Measurements from ENCODE around the gene PRPF39.
"Not testable (repeated sequence)": the region's sequence is repeated elsewhere in the genome, so short reads cannot be mapped to it uniquely, and the experiment has no call there.

The PRPF39 gene

DNA sequence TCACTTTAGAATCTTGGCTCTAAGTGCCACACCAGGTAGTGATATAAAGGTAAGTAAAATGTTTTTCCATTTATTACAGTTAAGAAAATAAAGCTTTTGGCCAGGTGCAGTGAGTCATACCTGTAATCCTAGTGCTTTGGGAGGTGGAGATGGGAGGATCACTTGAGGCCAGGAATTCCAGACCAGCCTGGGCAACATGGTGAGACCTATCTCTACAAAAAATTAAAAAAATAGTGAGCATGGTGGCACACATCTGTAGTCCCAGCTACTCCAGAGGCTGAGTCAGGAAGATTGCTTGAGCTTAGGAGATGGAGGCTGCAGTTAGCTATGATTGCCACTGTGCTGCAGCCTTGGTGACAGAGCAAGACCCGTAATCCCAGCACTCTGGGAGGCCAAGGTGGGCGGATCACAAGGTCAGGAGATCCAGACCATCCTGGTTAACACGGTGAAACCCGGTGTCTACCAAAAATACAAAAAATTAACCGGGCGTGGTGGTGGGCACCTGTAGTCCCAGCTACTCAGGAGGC lies 56.8 kb downstream of the PRPF39 start:
- DNase-seq, result no peak

DNA sequence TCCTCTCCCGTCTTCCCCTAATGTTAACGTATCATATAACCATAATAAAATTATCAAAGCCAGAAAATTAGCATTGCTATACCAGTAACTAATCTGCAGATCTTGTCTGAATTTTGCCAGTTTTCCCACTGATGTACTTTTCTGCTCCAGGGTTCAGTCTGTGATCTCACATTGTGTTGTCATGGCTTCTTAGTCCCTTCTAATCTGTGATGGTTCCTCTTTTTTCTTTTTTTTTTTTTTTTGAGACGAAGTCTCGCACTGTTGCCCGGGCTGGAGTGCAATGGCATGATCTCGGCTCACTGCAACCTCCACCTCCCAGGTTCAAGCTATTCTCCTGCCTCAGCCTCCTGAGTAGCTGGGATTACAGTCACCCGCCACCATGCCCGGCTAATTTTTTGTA lies 58.2 kb downstream of the PRPF39 start:
- DNase-seq, result not testable (repeated sequence)

DNA sequence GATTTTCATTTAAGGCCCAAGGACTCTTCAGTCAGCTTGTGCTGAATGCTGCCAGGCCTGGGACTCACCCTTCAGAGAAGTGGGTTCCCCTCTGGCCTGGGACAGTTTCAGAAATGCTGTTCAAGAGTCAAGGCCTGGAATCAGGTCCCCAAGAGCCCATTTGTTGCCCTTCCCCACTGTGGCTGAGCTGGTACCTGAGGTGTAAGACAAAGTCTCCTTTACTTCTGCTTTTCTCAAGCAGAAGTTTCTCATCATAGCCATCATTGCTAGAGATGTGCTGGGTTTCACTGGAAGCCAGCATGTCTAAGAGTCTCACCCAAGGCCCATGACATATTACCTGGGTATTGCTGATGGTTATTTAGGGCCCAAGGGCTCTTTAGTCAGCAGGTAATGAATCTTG lies 60.7 kb downstream of the PRPF39 start:
- no peak for DNase-seq

- no peak for DNase-seq
These were observed 61.3 kb downstream of the PRPF39 start for GRCh38 chr14:45145214-45145613.

- no peak for DNase-seq
These were observed 65.7 kb downstream of the PRPF39 start for GRCh38 chr14:45149602-45150001.

- DNase-seq, result no peak
These were observed 66.5 kb downstream of the PRPF39 start for GRCh38 chr14:45150386-45150890.

- DNase-seq, result no peak
These were observed 72.2 kb downstream of the PRPF39 start for GRCh38 chr14:45156067-45156466.
